GM18498 (cell line): ENCODE results near the gene EDEM1.
"Not testable (repeated sequence)": the region's sequence is repeated elsewhere in the genome, so short reads cannot be mapped to it uniquely, and the experiment has no call there.

Experiments used
- ATAC-seq: cut with Tn5 transposase; IDR thresholded peaks from one replicate; pipeline ENCODE4 v1.9.1; 2021; ENCODE audit warnings: mild to moderate bottlenecking, moderate library complexity; ENCODE audit not compliant: unreplicated experiment

EDEM1 gene

GRCh38 chr3:5227812-5228211 is 40.3 kb downstream of the EDEM1 start:
- ATAC-seq = no peak

DNA sequence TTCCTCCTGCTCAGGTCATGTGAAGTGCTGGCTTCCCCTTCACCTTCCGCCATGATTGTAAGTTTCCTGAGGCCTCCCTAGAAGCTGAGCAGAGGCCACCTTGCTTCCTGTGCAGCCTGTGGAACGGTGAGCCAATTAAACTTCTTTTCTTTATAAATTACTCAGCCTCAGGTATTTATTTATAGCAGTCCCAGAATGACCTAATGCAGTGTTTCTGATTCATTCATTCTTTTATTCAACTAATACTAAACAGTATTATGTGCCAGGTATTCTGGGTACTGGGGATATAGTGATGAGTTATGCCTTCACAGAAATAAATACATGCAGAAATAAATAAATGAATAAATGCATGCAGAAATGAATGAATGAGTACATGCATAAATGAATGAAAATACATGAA is 41.9 kb downstream of the EDEM1 start:
- no peak for ATAC-seq

GRCh38 chr3:5231074-5231473 is 43.6 kb downstream of the EDEM1 start:
- ATAC-seq = no peak

GRCh38 chr3:5231487-5231886 is 44.0 kb downstream of the EDEM1 start:
- no peak for ATAC-seq

- no peak for ATAC-seq
Observed at GRCh38 chr3:5232570-5232969, 45.1 kb downstream of the EDEM1 start.

DNA sequence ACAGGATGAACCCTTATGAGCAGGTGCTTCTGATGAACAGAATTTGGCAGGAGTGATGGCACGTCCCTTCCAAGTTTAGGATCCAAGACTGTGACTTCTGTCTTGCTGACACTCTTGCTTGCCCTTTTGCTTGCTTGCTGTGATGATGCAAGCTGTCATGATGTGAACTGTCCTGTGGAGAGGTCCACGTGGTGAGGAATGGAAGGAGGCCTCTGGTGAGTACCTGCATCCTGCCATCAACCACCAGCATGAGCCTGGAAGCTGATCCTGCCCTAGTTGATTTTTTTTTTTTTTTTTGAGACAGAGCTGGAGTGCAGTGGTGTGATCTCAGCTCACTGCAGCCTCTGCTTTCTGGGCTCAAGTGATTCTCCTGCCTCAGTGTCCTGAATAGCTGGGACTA is 45.5 kb downstream of the EDEM1 start:
- no peak for ATAC-seq

- no peak for ATAC-seq
Observed at GRCh38 chr3:5235655-5236054, 48.1 kb downstream of the EDEM1 start.

DNA sequence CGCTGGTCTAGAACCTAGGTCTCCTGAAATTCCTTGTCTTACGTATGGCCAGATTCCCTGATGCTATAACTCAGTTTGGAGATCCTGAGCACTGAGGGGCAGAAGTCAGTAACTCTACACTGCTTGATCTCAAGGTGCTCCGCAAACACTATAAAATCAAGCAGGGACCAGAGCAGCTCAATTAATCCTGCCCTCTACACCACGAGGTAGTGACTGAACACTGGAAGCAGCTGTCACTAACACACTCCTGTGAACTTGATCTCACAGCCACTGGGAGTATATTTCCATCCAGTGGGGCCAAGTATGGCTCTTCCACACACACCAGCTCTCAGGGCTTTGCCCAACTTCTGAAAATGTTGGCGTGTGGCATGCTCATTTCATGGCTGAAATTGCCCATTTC is 51.0 kb downstream of the EDEM1 start:
- ATAC-seq = no peak

- ATAC-seq = no peak
Observed at GRCh38 chr3:5239602-5240001, 52.1 kb downstream of the EDEM1 start.

DNA sequence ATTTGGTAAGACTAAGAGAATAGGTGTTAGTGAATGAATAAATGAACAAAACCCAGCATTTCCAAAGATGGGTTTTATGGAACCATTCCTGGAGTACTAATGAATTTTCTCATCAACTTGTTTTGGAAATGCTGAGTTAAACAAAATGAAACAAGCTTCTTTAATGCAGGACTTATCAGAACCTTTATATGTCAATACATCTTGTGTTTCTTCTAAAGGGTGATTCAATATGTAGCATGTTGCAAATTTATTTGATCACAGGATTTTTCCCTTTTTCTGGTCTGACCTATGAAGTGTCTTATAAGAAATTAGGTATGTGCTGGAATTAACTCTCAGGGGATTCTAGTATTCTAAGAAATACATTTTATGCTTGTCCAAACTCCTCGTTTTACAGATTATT is 53.2 kb downstream of the EDEM1 start:
- ATAC-seq = no peak

DNA sequence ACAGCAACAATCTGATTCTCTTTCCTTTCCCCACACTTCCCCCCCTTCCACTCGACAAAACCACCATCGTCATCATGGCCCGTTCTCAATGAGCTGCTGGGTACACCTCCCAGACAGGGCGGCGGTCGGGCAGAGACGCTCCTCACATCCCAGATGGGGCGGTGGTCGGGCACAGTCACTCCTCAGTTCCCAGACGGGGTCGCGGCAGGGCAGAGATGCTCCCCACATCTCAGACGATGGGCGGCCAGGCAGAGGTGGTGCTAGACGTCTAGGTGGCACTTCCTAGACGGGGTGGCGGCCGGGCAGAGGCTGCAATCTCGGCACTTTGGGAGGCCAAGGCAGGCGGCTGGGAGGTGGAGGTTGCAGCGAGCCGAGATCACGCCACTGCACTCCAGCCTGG is 55.3 kb downstream of the EDEM1 start:
- ATAC-seq = not testable (repeated sequence)

DNA sequence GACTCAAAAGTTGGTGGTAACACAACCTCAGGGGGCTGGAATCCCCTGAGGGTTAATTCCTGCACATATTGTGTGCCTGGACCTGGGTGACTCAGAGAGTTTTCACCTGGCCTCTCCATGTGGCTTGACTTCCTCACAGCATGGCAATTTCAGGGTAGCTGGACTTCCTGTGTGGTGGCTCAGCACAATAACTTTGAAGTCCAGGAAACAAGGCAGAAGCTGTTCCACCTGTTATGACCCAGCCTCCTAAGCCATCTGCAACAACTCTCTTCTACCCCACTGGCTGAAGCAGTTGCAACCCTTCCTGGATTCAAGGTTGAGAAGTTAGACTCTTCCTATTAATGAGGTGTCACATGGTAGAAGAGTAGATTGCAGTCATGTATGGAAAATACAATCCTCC is 58.4 kb downstream of the EDEM1 start:
- ATAC-seq = no peak

DNA sequence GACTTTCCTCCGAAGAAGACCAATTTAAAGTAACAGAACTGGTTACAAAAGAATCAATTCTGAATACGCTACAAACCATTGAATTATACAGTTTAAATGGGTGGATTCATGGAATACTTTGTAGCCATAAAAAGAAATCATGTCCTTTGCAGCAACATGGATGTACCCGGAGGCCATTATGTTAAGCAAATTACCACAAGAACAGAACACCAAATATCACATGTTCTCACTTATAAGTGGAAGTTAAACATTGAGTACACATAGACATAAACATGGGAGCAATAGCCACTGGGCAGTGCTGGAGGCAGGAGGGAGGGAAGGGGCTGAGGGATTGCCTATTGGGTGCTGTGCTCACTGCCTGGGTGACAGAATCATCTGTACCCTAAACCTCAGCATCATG is 61.3 kb downstream of the EDEM1 start:
- ATAC-seq = no peak

DNA sequence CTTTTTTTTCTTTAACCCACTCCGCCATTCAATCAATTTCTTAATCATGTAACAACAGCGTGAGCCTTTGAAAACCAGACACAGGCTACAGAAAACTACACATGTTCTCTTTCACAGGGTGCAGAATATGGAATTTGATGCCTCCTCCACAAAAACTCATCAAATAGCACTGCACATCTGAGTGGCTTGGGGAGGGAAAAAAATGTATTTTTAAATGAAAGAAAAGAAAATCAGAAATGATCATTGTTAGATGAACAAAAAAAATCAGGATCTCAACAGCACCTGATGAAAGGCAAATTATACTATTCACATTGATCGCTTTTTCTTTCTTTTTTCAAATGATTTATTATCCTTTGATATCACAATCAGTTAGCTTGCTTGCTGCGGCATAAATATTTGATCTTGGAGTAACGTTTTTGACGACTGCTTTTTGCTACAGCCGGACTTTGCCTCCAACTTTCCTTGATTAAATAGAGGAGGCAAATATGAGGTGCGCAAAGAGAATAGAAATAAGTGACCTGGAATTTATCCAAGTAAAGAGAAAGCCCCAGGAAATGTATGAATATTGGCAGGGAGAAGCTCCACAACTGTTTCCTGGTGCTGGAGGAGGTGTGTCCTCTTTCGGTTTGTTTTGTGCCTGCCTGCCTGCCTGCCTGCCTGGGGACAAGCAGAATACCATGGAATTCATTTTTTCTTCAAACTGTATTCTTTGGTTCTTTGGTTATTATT is 63.1 kb downstream of the EDEM1 start:
- ATAC-seq = no peak

GRCh38 chr3:5251196-5251583 is 63.7 kb downstream of the EDEM1 start:
- ATAC-seq = no peak

GRCh38 chr3:5252131-5252530 is 64.6 kb downstream of the EDEM1 start:
- ATAC-seq = no peak

- ATAC-seq = no peak
Observed at GRCh38 chr3:5254281-5255048, 67.0 kb downstream of the EDEM1 start.

- no peak for ATAC-seq
Observed at GRCh38 chr3:5255404-5256344, 68.2 kb downstream of the EDEM1 start.

DNA sequence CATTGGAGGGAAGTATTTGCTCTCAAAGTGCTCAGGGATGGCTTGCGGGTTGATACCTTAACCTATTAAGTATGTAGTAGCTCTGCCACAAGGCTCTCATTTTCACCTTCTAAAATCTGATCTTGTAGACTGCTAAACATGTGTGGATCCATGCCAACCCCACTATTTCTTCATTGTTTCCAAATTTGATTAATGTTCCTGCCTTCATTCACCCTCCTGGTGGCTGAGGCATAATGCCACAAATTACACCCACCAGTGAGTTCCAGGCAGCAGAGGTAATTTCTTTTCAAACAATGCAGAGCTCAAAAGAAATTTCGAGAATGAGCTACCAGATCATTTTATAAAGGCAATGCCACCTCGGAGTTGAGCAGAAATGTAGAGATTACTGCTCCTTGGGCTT is 71.0 kb downstream of the EDEM1 start:
- ATAC-seq = no peak

DNA sequence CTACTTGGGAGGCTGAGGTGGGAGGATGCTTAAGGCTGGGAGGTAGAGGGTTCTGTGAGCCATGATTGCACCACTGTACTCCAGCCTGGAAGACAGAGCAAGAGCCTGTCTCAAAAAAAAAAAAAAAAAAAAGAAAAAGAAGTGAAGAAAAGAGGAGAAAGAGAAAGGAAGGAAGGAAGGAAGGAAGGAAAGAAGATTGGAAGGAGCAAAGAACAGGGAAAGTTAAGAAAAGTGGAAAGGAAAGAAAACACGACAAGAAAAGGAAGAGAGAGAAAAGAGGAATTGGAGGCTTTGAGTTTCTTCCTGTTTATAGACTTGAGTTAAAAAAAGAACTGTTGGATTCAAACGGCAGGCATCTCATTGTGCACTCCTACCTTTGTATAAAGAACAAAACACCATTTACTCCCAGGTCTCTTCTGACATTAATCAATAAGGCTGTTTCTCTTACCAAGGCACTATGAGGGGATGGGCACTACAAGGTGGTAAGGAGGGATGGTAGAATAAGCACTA is 73.5 kb downstream of the EDEM1 start:
- no peak for ATAC-seq

GRCh38 chr3:5262507-5262906 is 75.0 kb downstream of the EDEM1 start:
- no peak for ATAC-seq
